BE2C (cell line): ENCODE measurements around the gene KLHL18.

Experiments
- DNase-seq: peaks from one replicate; pipeline ENCODE4 v3.0.0-alpha.2; 2020
- H3K27me3 ChIP-seq: fragments of 250-450 bp; sonication (Bioruptor Pico); 2 replicates; pipeline ENCODE4 v1.5.1; 2020; ENCODE audit warnings: mild to moderate bottlenecking
- H3K36me3 ChIP-seq: fragments of 250-450 bp; sonication (Bioruptor Pico); 2 replicates; pipeline ENCODE4 v1.5.1; 2020; ENCODE audit warnings: mild to moderate bottlenecking
- H3K4me1 ChIP-seq: fragments of 250-450 bp; sonication (Bioruptor Pico); 2 replicates; pipeline ENCODE4 v1.5.1; 2020
- H3K4me3 ChIP-seq: 2 replicates; pipeline ENCODE4 v1.5.1; 2011; ENCODE audit warnings: low read depth, low read length
- H3K9me3 ChIP-seq: fragments of 250-450 bp; sonication (Bioruptor Pico); 2 replicates; pipeline ENCODE4 v1.5.1; 2020
- TF ChIP-seq, protein P1 (sequence below): IDR thresholded peaks from 2 replicates; pipeline ENCODE4 v1.5.1; 2012; ENCODE audit warnings: mild to moderate bottlenecking, low read depth, low read length

KLHL18 gene

DNA sequence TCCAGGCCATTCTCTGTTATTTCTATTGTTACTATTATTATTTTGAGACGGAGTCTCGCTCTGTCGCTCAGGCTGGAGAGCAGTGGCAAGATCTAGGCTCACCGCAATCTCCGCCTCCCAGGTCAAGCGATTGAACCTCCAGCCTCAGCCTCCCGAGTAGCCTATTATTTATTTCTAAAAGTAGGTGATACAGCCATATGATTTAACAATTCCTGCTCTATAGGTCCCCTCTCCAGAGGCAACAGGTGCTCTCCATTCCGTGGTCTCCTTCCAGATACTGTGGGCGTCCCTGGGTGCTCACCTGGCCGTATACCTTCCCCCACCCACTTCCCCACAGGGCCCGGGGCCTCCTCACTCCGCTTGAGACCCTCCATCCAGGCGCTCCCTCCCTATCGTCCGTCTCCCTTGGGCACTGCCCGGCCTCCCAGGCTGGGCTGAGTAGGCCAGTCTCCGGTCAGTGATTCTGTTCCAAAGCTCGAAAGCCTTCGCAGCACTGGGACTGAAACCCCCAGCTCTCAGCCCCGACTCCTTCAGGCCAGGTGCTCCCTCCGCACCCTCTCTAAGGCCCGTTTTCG lies 97.4 kb downstream of the KLHL18 start:
- peak overlapping the region; percentile 78 for H3K4me3 ChIP-seq
- H3K4me1 ChIP-seq, result no peaks in the 10 kb centered on the region
- H3K9me3 ChIP-seq, result no peaks in the 10 kb centered on the region
- H3K27me3 ChIP-seq, result no peaks in the 10 kb centered on the region
- TF ChIP-seq, protein P1, sequence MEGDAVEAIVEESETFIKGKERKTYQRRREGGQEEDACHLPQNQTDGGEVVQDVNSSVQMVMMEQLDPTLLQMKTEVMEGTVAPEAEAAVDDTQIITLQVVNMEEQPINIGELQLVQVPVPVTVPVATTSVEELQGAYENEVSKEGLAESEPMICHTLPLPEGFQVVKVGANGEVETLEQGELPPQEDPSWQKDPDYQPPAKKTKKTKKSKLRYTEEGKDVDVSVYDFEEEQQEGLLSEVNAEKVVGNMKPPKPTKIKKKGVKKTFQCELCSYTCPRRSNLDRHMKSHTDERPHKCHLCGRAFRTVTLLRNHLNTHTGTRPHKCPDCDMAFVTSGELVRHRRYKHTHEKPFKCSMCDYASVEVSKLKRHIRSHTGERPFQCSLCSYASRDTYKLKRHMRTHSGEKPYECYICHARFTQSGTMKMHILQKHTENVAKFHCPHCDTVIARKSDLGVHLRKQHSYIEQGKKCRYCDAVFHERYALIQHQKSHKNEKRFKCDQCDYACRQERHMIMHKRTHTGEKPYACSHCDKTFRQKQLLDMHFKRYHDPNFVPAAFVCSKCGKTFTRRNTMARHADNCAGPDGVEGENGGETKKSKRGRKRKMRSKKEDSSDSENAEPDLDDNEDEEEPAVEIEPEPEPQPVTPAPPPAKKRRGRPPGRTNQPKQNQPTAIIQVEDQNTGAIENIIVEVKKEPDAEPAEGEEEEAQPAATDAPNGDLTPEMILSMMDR, result no peak
- no peak for DNase-seq
- no peaks in the 10 kb centered on the region for H3K36me3 ChIP-seq

DNA sequence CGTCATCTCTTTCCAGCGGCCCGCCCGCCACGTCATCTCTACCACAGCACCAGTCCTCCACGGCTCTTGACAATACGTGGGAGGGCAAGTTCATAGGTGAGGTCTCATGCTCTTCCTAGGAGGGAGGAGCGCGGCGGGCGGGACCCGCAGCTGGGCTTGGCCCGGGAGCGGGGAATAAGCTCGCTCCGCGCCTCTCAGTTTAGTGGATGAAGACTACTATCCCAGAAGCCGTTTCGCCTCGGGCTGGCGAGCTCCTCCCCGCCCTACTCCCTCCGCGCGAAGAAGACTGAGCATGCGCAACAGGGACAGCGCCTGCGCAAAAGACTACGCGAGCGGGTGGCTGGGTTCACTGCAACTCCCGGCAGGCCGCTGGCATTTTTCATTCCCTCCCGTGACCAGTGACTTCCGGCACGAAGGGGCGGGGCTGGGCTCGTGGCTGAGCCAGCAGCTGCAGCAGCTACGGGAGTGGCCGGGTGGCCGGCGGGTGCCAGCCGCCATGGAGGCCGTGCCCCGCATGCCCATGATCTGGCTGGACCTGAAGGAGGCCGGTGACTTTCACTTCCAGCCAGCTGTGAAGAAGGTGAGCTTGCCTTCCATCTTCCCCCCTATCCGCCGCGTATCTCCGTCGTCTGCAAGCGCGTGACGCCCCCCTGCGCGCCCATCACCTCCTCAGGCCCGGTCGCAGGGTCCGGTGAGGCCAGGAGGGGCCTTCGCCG lies 98.0 kb downstream of the KLHL18 start, which contains the start of gene PTPN23:
PTPN23 (plus strand) TSS at position 421 of the 716 bp plus-strand sequence; CDS start at position 497, 76 bp downstream.
- TF ChIP-seq, protein P1, result no peak
- DNase-seq, result peak; percentile 95
- Histone ChIP-seq H3K4me3 (peak within 1 kb of the TSS; percentile 78), H3K27me3 (no peaks in the 10 kb centered on the region), H3K4me1 (no peaks in the 10 kb centered on the region), H3K9me3 (no peaks in the 10 kb centered on the region), H3K36me3 (no peaks in the 10 kb centered on the region)

GRCh38 chr3:47381317-47382157 lies 98.8 kb downstream of the KLHL18 start:
- Histone ChIP-seq H3K4me1 (no peaks in the 10 kb centered on the region), H3K27me3 (no peaks in the 10 kb centered on the region), H3K4me3 (peak overlapping the region; percentile 78), H3K36me3 (no peaks in the 10 kb centered on the region), H3K9me3 (no peaks in the 10 kb centered on the region)
- DNase-seq, result peak; percentile 86
- TF ChIP-seq, protein P1, result no peak

DNA sequence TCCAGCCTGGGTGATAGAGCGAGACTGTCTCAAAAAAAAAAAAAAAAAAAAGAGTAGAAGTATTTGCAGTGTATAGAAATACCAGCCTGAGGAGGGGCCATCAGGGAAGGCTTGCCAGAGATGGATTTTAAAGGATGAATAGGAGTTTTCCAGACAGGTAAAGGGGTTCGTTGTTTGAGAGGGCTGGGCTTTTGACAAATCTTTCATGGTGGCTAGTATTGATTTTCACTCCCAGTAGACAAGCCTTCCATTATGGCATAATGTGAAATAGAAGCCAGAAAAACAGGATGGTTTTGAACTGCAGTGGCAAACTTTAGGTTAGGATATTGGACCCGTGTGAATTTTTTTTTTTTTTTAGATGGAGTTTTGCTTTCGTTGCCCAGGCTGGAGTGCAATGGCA lies 101.7 kb downstream of the KLHL18 start:
- TF ChIP-seq, protein P1, result no peak
- no peaks in the 10 kb centered on the region for H3K36me3 ChIP-seq
- no peaks in the 10 kb centered on the region for H3K9me3 ChIP-seq
- H3K4me3 ChIP-seq, result no peak overlapping the region
- no peaks in the 10 kb centered on the region for H3K27me3 ChIP-seq
- no peaks in the 10 kb centered on the region for H3K4me1 ChIP-seq
- DNase-seq, result no peak

GRCh38 chr3:47385007-47385406 lies 102.3 kb downstream of the KLHL18 start:
- H3K4me3 ChIP-seq, result no peak overlapping the region
- no peaks in the 10 kb centered on the region for H3K27me3 ChIP-seq
- H3K4me1 ChIP-seq, result no peaks in the 10 kb centered on the region
- H3K9me3 ChIP-seq, result no peaks in the 10 kb centered on the region
- TF ChIP-seq, protein P1, result no peak
- DNase-seq, result no peak
- H3K36me3 ChIP-seq, result no peaks in the 10 kb centered on the region
